ENCODE measurements around the gene FRMD3.

- TF ChIP-seq CTCF (conservative IDR thresholded peaks at IDR 0.05), result no peak
- no peak for TF ChIP-seq EZH2 (IDR thresholded peaks at IDR 0.05; ENCODE audit: low read depth)
Observed at GRCh38 chr9:83245979-83246659, 292.1 kb downstream of the FRMD3 start.
